Erythroblast (primary cell): ENCODE results near the gene CST8.

ENCODE experiments used
- GATA1 ChIP-seq: IDR thresholded peaks from 2 replicates; pipeline ENCODE4 v1.6.1; 2011; ENCODE audit warnings: low read depth, mild to moderate bottlenecking, control low read depth, low read length, moderate library complexity
- POLR2A ChIP-seq: IDR thresholded peaks from 2 replicates; pipeline ENCODE4 v1.6.1; 2011; ENCODE audit warnings: mild to moderate bottlenecking, low read length

DNA sequence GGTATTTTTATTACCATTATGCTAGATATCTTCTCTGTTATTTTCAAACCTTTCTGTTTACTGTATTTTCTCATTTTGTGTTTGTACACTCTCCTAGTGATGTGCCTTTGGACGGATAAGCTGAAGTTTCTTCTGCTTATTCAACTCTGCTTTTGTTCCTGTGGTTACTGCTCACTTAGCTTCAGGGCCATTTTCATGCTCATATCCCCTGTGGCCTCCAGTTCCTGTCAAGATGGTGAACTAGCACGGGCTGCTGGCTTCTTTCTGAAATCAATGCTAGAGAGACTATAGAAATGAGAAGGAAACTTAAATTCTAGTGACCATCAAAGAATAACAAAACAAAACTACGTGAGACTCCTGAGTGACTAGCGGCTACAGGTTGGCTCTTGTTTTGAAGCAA lies 6.8 kb upstream of the CST8 start:
- TF ChIP-seq POLR2A (no peak), GATA1 (no peak)
